Prostate gland (tissue), 2 donors: Measurements from ENCODE around the gene RABL3.

Experiments
- POLR2A ChIP-seq: fragments of 450-650 bp; IDR thresholded peaks from one replicate; pipeline ENCODE4 v1.6.1; 2016; ENCODE audit warnings: antibody characterized with exemption, mild to moderate bottlenecking
- POLR2AphosphoS5 ChIP-seq: sonication (generic); formaldehyde crosslinking; IDR thresholded peaks from one replicate; pipeline ENCODE4 v1.6.1; 2017; ENCODE audit warnings: antibody characterized with exemption
- TF ChIP-seq, protein P1 (sequence below), 4 experiments: fragments of 200-600 bp in 2 of 4; fragments of 450-650 bp in 2 of 4; sonication (generic) in 2 of 4; IDR thresholded peaks; 1 replicate in 3 of 4; 2 replicates in 1 of 4; pipeline ENCODE4 v1.5.1; 2016 to 2019; ENCODE audit warnings: antibody characterized with exemption in 4 of 4, mild to moderate bottlenecking in 2 of 4, moderate library complexity in 2 of 4

DNA sequence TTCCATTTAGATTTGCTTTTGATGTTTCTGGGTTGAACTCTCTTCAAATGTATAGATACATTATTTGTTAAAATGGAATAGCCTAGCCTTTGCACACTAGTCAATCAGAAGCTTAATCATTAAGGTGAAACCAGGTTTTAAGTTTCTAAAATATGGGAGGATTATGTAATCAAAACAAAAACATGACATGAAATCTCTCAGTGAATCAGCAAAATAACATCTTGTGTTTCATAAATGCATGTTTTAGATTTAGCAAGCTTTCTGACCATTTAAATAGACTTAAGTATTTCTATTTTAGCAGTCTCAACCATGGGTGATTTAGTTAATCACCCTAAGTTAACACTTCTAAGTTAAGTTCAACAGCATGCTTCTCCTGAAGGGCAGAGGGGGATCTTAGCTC, 11.5 kb upstream of the RABL3 start:
- TF ChIP-seq POLR2A (no peak), POLR2AphosphoS5 (no peak)
- TF ChIP-seq, protein P1, sequence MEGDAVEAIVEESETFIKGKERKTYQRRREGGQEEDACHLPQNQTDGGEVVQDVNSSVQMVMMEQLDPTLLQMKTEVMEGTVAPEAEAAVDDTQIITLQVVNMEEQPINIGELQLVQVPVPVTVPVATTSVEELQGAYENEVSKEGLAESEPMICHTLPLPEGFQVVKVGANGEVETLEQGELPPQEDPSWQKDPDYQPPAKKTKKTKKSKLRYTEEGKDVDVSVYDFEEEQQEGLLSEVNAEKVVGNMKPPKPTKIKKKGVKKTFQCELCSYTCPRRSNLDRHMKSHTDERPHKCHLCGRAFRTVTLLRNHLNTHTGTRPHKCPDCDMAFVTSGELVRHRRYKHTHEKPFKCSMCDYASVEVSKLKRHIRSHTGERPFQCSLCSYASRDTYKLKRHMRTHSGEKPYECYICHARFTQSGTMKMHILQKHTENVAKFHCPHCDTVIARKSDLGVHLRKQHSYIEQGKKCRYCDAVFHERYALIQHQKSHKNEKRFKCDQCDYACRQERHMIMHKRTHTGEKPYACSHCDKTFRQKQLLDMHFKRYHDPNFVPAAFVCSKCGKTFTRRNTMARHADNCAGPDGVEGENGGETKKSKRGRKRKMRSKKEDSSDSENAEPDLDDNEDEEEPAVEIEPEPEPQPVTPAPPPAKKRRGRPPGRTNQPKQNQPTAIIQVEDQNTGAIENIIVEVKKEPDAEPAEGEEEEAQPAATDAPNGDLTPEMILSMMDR (IDR thresholded peaks at IDR 0.05) = no peak
